Mucosa of gallbladder (tissue), 1 donor: ENCODE data around the gene CDK5. TPM values are rescaled to one million over a fixed set of nuclear protein-coding genes. Genes with fewer than 3 reads are reported as not detected.
A peak's percentile ranks its signal among the peaks of the same experiment; 100 is the strongest.

ENCODE experiments used
- DNase-seq: peaks from one replicate; pipeline ENCODE4 v3.0.0-alpha.2; 2020; ENCODE audit warnings: low spot score
- total RNA-seq: library from RNA; stranded (reverse); gene quantifications from one replicate; pipeline ENCODE4 v1.2.1, GENCODE V29; 2021
- donor health status: DM: no; HTN: no; CAD: no.

Gene CDK5
- total RNA-seq, 1 donor from 2014 or later: 15.9 TPM

GRCh38 chr7:151074817-151075661 is 17.3 kb upstream of the CDK5 start:
- DNase-seq: no peak

GRCh38 chr7:151073990-151074389 is 16.3 kb upstream of the CDK5 start:
- DNase-seq: no peak

GRCh38 chr7:151071032-151071866 is 13.6 kb upstream of the CDK5 start:
- no peak for DNase-seq

- no peak for DNase-seq
Observed at GRCh38 chr7:151070574-151070960, 12.9 kb upstream of the CDK5 start.

GRCh38 chr7:151069841-151070573 is 12.3 kb upstream of the CDK5 start:
- DNase-seq: no peak

GRCh38 chr7:151068069-151068773 is 10.5 kb upstream of the CDK5 start:
- no peak for DNase-seq

GRCh38 chr7:151066273-151066974 is 8.7 kb upstream of the CDK5 start:
- no peak for DNase-seq

- no peak for DNase-seq
Observed at GRCh38 chr7:151065516-151065915, 7.8 kb upstream of the CDK5 start.

- DNase-seq: no peak
Observed at GRCh38 chr7:151064993-151065392, 7.3 kb upstream of the CDK5 start.

GRCh38 chr7:151064454-151064853 is 6.8 kb upstream of the CDK5 start:
- no peak for DNase-seq

GRCh38 chr7:151063212-151063561 is 5.5 kb upstream of the CDK5 start:
- peak; percentile 49 for DNase-seq

GRCh38 chr7:151062399-151063211 is 4.9 kb upstream of the CDK5 start:
- DNase-seq: peak; percentile 81

GRCh38 chr7:151062111-151062398 is 4.4 kb upstream of the CDK5 start:
- no peak for DNase-seq

- no peak for DNase-seq
Observed at GRCh38 chr7:151061213-151062110, 3.8 kb upstream of the CDK5 start.

- DNase-seq: peak; percentile 57
Observed at GRCh38 chr7:151060416-151061212, 2.9 kb upstream of the CDK5 start.

GRCh38 chr7:151060113-151060415 is 2.4 kb upstream of the CDK5 start:
- no peak for DNase-seq

GRCh38 chr7:151059367-151060112 is 1.8 kb upstream of the CDK5 start, which contains the start of gene SLC4A2:
TSS of gene SLC4A2 (plus strand) at chr7:151059589. CDS start at chr7:151061988, 2,399 bp downstream.
- DNase-seq: peak; percentile 69
